HepG2 (cell line): ENCODE results near the gene BROX. TPM values are rescaled to one million over a fixed set of nuclear protein-coding genes. Genes with fewer than 3 reads are reported as not detected.

Experiments
- CENPBD1 ChIP-seq: sonication (generic); formaldehyde crosslinking; IDR thresholded peaks from 2 replicates; pipeline ENCODE4 v1.8.0; 2022; ENCODE audit warnings: missing genetic modification reagents, low read depth, mild to moderate bottlenecking, borderline replicate concordance
- HOXA3 ChIP-seq: sonication (generic); formaldehyde crosslinking; IDR thresholded peaks from 2 replicates; pipeline ENCODE4 v1.5.0; 2020; ENCODE audit warnings: missing genetic modification reagents
- JUN ChIP-seq: sonication (generic); formaldehyde crosslinking; IDR thresholded peaks from 2 replicates; pipeline ENCODE4 v1.4.0; 2020; ENCODE audit warnings: mild to moderate bottlenecking, missing genetic modification reagents
- MAX ChIP-seq: IDR thresholded peaks from 2 replicates; pipeline ENCODE4 v1.6.1; 2012; ENCODE audit warnings: inconsistent platforms
- MAZ ChIP-seq, 2 experiments: sonication (generic) in 1 of 2; formaldehyde crosslinking in 1 of 2; IDR thresholded peaks; 2 replicates each; pipeline versions ENCODE4 v1.5.0 to v1.6.1; 2012 to 2020; ENCODE audit warnings: low read depth in 2 of 2, mild to moderate bottlenecking in 2 of 2, borderline replicate concordance in 1 of 2, improper control_type of control experiment in 1 of 2, low read length in 1 of 2, missing genetic modification reagents in 1 of 2, moderate library complexity in 1 of 2
- MXD3 ChIP-seq: IDR thresholded peaks from 2 replicates; pipeline ENCODE4 v1.6.1; 2016; ENCODE audit warnings: mild to moderate bottlenecking, missing biosample characterization, missing genetic modification reagents
- MYC ChIP-seq: sonication (generic); formaldehyde crosslinking; IDR thresholded peaks from 2 replicates; pipeline ENCODE4 v1.9.0; 2021; ENCODE audit warnings: missing genetic modification reagents, borderline replicate concordance
- NFIC ChIP-seq: IDR thresholded peaks from 2 replicates; pipeline ENCODE4 v1.6.1; 2012; ENCODE audit warnings: mild to moderate bottlenecking, low read length, inconsistent platforms
- PLRG1 ChIP-seq: fragments of 450-650 bp; conservative IDR thresholded peaks from 2 replicates; pipeline ENCODE4 v1.6.1; 2016
- SMARCC2 ChIP-seq: fragments of 450-650 bp; IDR thresholded peaks from 2 replicates; pipeline ENCODE4 v1.6.1; 2017; ENCODE audit warnings: antibody characterized with exemption, mild to moderate bottlenecking
- TFE3 ChIP-seq: IDR thresholded peaks from 2 replicates; pipeline ENCODE4 v1.6.1; 2016
- ZBTB43 ChIP-seq: sonication (generic); formaldehyde crosslinking; conservative IDR thresholded peaks from 2 replicates; pipeline ENCODE4 v1.4.0; 2020; ENCODE audit warnings: missing genetic modification reagents
- ZNF382 ChIP-seq: sonication (generic); formaldehyde crosslinking; IDR thresholded peaks from 2 replicates; pipeline ENCODE4 v1.5.0; 2020; ENCODE audit warnings: missing genetic modification reagents, mild to moderate bottlenecking, borderline replicate concordance
- ZNF512B ChIP-seq: sonication (generic); formaldehyde crosslinking; IDR thresholded peaks from 2 replicates; pipeline ENCODE4 v1.5.1; 2020; ENCODE audit warnings: missing genetic modification reagents, mild to moderate bottlenecking, borderline replicate concordance
- ZNF629 ChIP-seq: sonication (generic); formaldehyde crosslinking; conservative IDR thresholded peaks from 2 replicates; pipeline ENCODE4 v1.5.0; 2020; ENCODE audit warnings: missing genetic modification reagents
- ZSCAN29 ChIP-seq: sonication (generic); formaldehyde crosslinking; conservative IDR thresholded peaks from 2 replicates; pipeline ENCODE4 v1.4.0; 2020; ENCODE audit warnings: mild to moderate bottlenecking, missing genetic modification reagents
- polyA plus RNA-seq, 8 experiments: library from polyadenylated mRNA; depleted of rRNA in 3 of 8; stranded (reverse) in 7 of 8; unstranded in 1 of 8; fragments of >200 nt; fragmentation: Illumina TruSeq in 4 of 8; extraction: Trizol in 4 of 8; gene quantifications; 2 replicates each; pipeline versions ENCODE4 v1.2.1 to v1.2.3, GENCODE V29; 2011 to 2016; ENCODE audit warnings: low read depth in 4 of 8, missing spikeins in 1 of 8, mixed read lengths in 1 of 8; ENCODE audit not compliant: insufficient read depth in 1 of 8
- total RNA-seq, 5 experiments: library from RNA; depleted of rRNA; stranded (reverse); fragments of >200 nt; fragmentation: Illumina TruSeq; extraction: Trizol; gene quantifications; 2 replicates each; pipeline ENCODE4 v1.2.3, GENCODE V29; 2016; ENCODE audit warnings: low read depth in 1 of 5

Gene BROX
- total and polyA plus RNA-seq, 2 of the 13 experiments (the other 11 are each of a cell fraction or from before 2014, with no cell fraction given) = 4.4 to 33.2 TPM

GRCh38 chr1:222712253-222713090 lies at the start of gene BROX, which contains the start of gene AIDA (continued):
- TF ChIP-seq MAX = peak; percentile 54; the same call in 1 of the 2 replicates
- TF ChIP-seq HOXA3 (CRISPR knock-in tag) = peak; percentile 98
- 0 out of 2 replicates have a peak, but pooled peaks have one; percentile 11 for TF ChIP-seq ZNF629
- TF ChIP-seq ZNF512B (CRISPR knock-in tag) = no peak
- TF ChIP-seq CENPBD1 (CRISPR knock-in tag) = no peak
- 0 out of 2 replicates have a peak, but pooled peaks have one; percentile 53 for TF ChIP-seq ZBTB43 (CRISPR knock-in tag)
- TF ChIP-seq MXD3 (CRISPR knock-in tag) = no peak
- 0 out of 2 replicates have a peak, but pooled peaks have one; percentile 12 for TF ChIP-seq JUN
- peak; percentile 41; the same call in 1 of the 2 replicates for TF ChIP-seq MYC (CRISPR knock-in tag)
- peak; percentile 48; the same call in 1 of the 2 replicates for TF ChIP-seq ZSCAN29
- no peak for TF ChIP-seq SMARCC2
- TF ChIP-seq NFIC = 0 out of 2 replicates have a peak, but pooled peaks have one; percentile 26
- TF ChIP-seq TFE3 (CRISPR knock-in tag) = peak; percentile 90
- TF ChIP-seq PLRG1 = no peak
- TF ChIP-seq MAZ (IDR thresholded peaks at IDR 0.05; ENCODE audit: borderline replicate concordance, low read depth, low read length) = peak; percentile 35; the same call in 1 of the 2 replicates
- TF ChIP-seq MAZ (CRISPR knock-in tag; IDR thresholded peaks at IDR 0.05; ENCODE audit: low read depth) = no peak
- TF ChIP-seq ZNF382 (CRISPR knock-in tag) = no peak
